Cerebellar cortex (tissue), 1 donor: ENCODE data around the gene HPCAL1.
A peak's percentile ranks its signal among the peaks of the same experiment; 100 is the strongest.

Experiments
- DNase-seq: peaks from one replicate; pipeline ENCODE4 v3.0.0-alpha.2; 2015; ENCODE audit warnings: low spot score

HPCAL1 gene

DNA sequence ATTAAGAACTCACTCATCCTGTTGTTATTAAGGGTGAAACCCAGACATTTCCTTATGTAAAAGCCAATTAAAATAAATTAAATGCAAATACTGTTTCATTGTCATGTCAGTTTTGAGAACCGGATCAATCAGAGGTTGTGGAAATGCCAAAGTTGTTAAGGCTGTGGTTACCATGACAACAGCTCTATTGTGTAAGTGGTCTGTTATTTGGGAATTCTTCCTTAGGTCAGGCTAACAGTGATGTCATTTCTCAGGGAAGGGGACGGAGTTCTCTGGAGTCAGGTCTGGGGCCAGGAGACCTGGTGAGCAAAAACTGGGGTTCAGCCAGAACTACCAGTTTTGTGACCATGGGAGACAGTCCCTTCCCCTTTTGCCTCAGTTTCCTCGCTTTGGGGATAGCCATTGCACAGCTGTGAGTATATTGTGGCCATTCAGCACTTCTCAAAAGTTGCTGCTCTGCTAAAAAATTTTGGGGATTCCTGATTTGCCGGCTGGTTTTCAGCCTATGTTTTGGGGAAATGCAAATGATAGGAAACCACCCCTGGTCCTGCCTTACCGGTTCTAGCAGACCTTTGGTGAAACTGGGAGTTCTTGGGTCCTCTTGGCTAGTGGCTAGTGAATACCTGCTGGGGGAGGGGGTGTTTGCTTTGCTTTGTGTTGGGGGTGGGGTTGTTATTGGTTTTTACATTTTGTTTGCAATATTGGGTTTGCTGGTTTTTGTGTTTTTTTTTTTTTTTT lies 21.6 kb downstream of the HPCAL1 start:
- no peak for DNase-seq

GRCh38 chr2:10325278-10326145 lies 22.8 kb downstream of the HPCAL1 start:
- DNase-seq, result peak; percentile 49

DNA sequence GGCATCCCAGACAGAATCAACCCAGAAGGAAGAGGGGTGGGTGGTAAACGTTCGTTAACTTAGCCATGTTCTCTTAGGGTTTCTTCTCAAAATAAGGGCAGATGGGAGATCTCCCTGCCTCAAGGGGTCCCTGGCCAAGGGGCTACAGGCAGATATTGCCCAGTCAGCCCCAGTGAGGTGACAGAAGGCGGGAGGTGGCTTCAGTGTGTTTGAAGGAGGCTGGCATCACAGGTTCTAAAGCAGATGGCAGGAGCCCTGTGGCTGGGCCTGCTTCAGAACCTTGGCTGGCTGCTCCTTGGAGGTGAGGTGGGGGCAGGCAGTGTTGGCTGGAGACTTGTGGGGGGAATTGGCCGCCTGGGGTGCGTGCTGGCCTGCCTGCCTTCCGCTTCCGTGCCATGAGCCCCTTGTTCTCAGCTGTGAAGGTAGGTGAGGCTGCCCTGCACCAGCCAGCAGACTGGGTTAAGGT lies 23.5 kb downstream of the HPCAL1 start:
- peak; percentile 93 for DNase-seq

GRCh38 chr2:10326707-10327594 lies 24.2 kb downstream of the HPCAL1 start:
- peak; percentile 84 for DNase-seq

GRCh38 chr2:10327896-10328669 lies 25.4 kb downstream of the HPCAL1 start:
- peak; percentile 54 for DNase-seq

GRCh38 chr2:10328670-10329579 lies 26.2 kb downstream of the HPCAL1 start:
- no peak for DNase-seq

- DNase-seq, result no peak
Measured at GRCh38 chr2:10329580-10329879, 26.8 kb downstream of the HPCAL1 start.

GRCh38 chr2:10329880-10330699 lies 27.4 kb downstream of the HPCAL1 start:
- peak; percentile 54 for DNase-seq

GRCh38 chr2:10330700-10331026 lies 28.0 kb downstream of the HPCAL1 start:
- no peak for DNase-seq

- DNase-seq, result peak; percentile 80
Measured at GRCh38 chr2:10331027-10331701, 28.5 kb downstream of the HPCAL1 start.

- DNase-seq, result no peak
Measured at GRCh38 chr2:10331702-10332401, 29.1 kb downstream of the HPCAL1 start.

GRCh38 chr2:10332402-10333246 lies 29.9 kb downstream of the HPCAL1 start:
- no peak for DNase-seq

- DNase-seq, result no peak
Measured at GRCh38 chr2:10333247-10333613, 30.5 kb downstream of the HPCAL1 start.

DNA sequence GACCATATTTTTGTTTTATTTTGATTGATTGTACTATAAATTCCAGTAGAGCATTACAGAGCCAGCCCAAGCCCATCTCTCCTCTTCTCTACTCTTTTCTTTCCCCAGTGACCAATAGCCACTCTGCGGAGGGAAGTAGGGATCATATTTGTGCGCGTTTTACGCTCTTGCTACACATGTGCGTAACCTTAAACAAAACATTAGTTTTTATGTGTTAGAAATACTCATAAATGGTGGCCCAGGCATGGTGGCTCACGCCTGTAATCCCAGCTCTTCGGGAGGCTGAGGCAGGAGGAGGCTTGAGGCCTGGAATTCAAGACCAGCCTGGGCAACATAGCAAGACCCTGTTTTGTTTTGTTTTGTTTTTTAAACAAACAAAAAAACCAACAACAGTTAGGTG lies 31.3 kb downstream of the HPCAL1 start:
- DNase-seq, result no peak

DNA sequence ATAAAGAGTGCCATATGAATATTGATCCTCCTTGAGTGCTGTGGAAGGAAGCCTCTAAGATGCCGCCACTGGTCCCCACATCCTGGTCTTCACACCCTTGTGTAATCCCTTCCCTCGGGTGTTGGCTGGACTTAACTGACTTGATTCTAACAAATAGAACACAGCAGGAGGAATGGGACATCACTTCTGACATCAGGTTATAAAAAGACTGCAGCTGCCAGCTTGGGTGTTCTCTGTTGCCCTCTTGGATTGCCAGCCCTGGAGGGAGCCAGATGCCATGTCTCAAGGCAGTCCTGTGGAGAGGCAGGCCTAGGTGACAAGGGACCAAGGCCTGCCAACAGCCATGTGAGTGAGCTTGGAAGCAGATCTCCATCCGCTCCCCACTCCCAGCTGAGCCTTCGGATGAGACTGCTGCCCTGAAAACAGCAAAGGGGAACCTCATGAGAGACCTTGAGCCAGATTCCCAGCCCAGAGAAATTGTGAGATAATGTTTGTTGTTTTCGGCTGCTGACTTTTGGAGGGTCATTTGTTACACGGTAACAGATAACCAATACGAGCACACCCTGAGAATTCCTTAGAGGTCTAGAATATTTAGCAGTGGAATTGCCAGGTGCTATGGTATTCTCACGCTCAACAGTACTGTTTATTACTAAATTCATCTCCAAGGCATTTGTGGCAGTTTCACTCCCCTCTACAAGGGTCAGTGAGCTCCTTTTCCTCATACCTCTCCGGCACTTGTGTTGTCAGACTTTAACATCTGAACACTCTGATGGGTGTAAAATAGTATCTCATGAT lies 32.5 kb downstream of the HPCAL1 start:
- no peak for DNase-seq

DNA sequence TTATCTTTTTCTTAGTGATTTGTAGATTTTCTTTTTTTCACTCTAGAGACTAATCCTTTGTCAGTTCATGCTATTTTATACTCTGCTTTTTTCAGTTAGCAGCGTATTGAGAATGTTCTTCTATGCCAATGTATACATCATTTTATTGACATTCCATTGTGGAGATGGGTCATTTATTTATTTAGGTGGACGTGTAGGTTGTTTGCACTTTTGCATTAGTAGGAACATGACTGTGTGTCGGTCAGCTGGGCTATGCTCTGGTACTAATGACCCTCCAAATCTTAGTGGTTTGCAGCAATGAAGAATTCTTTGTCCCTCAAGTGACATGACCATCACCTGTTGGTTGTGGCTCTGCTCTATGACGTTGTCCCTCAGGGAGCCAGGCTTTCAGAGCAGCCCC lies 33.6 kb downstream of the HPCAL1 start:
- no peak for DNase-seq
